GM23338 (cell line): ENCODE measurements around the gene CDKN1A. TPM values are rescaled to one million over a fixed set of nuclear protein-coding genes. Genes with fewer than 3 reads are reported as not detected.

Experiments used
- ATAC-seq: fragments of 200-7000 bp; cut with Tn5 transposase; 3 replicates; pipeline ENCODE4 v1.9.1; 2020
- DNase-seq: peaks from one replicate; pipeline ENCODE4 v3.0.0-alpha.2; 2015; ENCODE audit warnings: low spot score
- H2AFZ ChIP-seq: fragments of 200-600 bp; sonication (generic); 2 replicates; pipeline ENCODE4 v1.8.0; 2016; ENCODE audit warnings: antibody characterized with exemption, mild to moderate bottlenecking, moderate library complexity
- H3F3A ChIP-seq: fragments of 200-600 bp; sonication (generic); replicated peaks from 2 replicates; pipeline ENCODE4 v1.8.0; 2017; ENCODE audit warnings: antibody characterized with exemption, mixed run types, low read depth
- H3K27ac ChIP-seq: fragments of 200-600 bp; sonication (generic); 2 replicates; pipeline ENCODE4 v1.6.1; 2016; ENCODE audit warnings: low read depth
- H3K27me3 ChIP-seq: fragments of 200-600 bp; sonication (generic); 2 replicates; pipeline ENCODE4 v1.8.0; 2016; ENCODE audit warnings: mild to moderate bottlenecking, mixed run types, moderate library complexity; ENCODE audit not compliant: insufficient read depth
- H3K36me3 ChIP-seq: fragments of 200-600 bp; sonication (generic); 2 replicates; pipeline ENCODE4 v1.8.0; 2016; ENCODE audit warnings: mild to moderate bottlenecking; ENCODE audit not compliant: insufficient read depth
- H3K4me1 ChIP-seq: fragments of 200-600 bp; sonication (generic); 2 replicates; pipeline ENCODE4 v1.8.0; 2016; ENCODE audit warnings: mild to moderate bottlenecking, moderate library complexity; ENCODE audit not compliant: insufficient read depth
- H3K4me2 ChIP-seq: fragments of 200-600 bp; sonication (generic); 2 replicates; pipeline ENCODE4 v1.7.1; 2017; ENCODE audit warnings: mixed run types
- H3K4me3 ChIP-seq: fragments of 200-600 bp; sonication (generic); 2 replicates; pipeline ENCODE4 v1.6.1; 2016; ENCODE audit warnings: mixed run types
- H3K79me2 ChIP-seq: fragments of 200-600 bp; sonication (generic); replicated peaks from 2 replicates; pipeline ENCODE4 v1.8.0; 2017; ENCODE audit warnings: mild to moderate bottlenecking; ENCODE audit not compliant: insufficient read depth
- H3K9me2 ChIP-seq: fragments of 200-600 bp; sonication (generic); 2 replicates; pipeline ENCODE4 v1.8.0; 2017; ENCODE audit not compliant: insufficient read depth
- H4K20me1 ChIP-seq: fragments of 200-600 bp; sonication (generic); replicated peaks from 2 replicates; pipeline ENCODE4 v1.8.0; 2017; ENCODE audit warnings: mild to moderate bottlenecking; ENCODE audit not compliant: insufficient read depth
- H3K27ac Mint-ChIP-seq: 2 replicates; pipeline ENCODE4 v1.8.0; 2020; ENCODE audit warnings: inconsistent platforms, mild to moderate bottlenecking, moderate library complexity, mixed read lengths
- H3K27me3 Mint-ChIP-seq: 3 replicates; pipeline ENCODE4 v1.8.0; 2022; ENCODE audit warnings: low read depth, mild to moderate bottlenecking, moderate library complexity, mixed read lengths, inconsistent platforms; ENCODE audit not compliant: insufficient read depth, poor library complexity
- H3K36me3 Mint-ChIP-seq: 3 replicates; pipeline ENCODE4 v1.8.0; 2021; ENCODE audit warnings: low read depth, mild to moderate bottlenecking, inconsistent platforms, moderate library complexity, mixed read lengths
- H3K4me1 Mint-ChIP-seq: 3 replicates; pipeline ENCODE4 v1.8.0; 2020; ENCODE audit warnings: mild to moderate bottlenecking, inconsistent platforms, mixed read lengths
- H3K4me3 Mint-ChIP-seq: 3 replicates; pipeline ENCODE4 v1.8.0; 2021; ENCODE audit warnings: moderate library complexity, mild to moderate bottlenecking, inconsistent platforms, mixed read lengths
- H3K9me3 Mint-ChIP-seq: 3 replicates; pipeline ENCODE4 v1.8.0; 2020; ENCODE audit warnings: moderate library complexity, mild to moderate bottlenecking, inconsistent platforms, mixed read lengths
- CREB1 ChIP-seq: fragments of 250-450 bp; sonication (Bioruptor Pico); IDR thresholded peaks from 2 replicates; pipeline ENCODE4 v1.5.0; 2020; ENCODE audit warnings: low read depth, mild to moderate bottlenecking, moderate library complexity
- EZH2phosphoT487 ChIP-seq: fragments of 200-600 bp; sonication (generic); IDR thresholded peaks from one replicate; pipeline ENCODE4 v1.8.1; 2018; ENCODE audit warnings: antibody characterized with exemption; ENCODE audit not compliant: unreplicated experiment
- JUNB ChIP-seq: IDR thresholded peaks from one replicate; pipeline ENCODE4 v1.6.1; 2016; ENCODE audit warnings: antibody characterized with exemption; ENCODE audit not compliant: unreplicated experiment
- ZNF114 ChIP-seq: fragments of 250-450 bp; sonication (Bioruptor Pico); IDR thresholded peaks from 2 replicates; pipeline ENCODE4 v1.5.0; 2020; ENCODE audit warnings: mild to moderate bottlenecking, moderate library complexity
- polyA plus RNA-seq: library from polyadenylated mRNA; unstranded; fragments of >200 nt; fragmentation: Nextera tagmentation; extraction: Ambion mirVana; gene quantifications from 2 replicates; pipeline ENCODE4 v1.2.1, GENCODE V29; 2016
- total RNA-seq: library from RNA; depleted of rRNA; stranded (reverse); fragments of >200 nt; shearing (Covaris generic); gene quantifications from 2 replicates; pipeline ENCODE4 v1.2.3, GENCODE V29; 2014
- TF ChIP-seq, protein P1 (sequence below): fragments of 250-450 bp; sonication (Bioruptor Pico); IDR thresholded peaks from 2 replicates; pipeline ENCODE4 v1.5.0; 2020; ENCODE audit warnings: mild to moderate bottlenecking, moderate library complexity
- TF ChIP-seq, protein P2 (sequence below): IDR thresholded peaks from 2 replicates; pipeline ENCODE4 v1.6.1; 2016; ENCODE audit warnings: antibody characterized with exemption
- TF ChIP-seq, protein P3 (sequence below): IDR thresholded peaks from one replicate; pipeline ENCODE4 v1.6.1; 2018; ENCODE audit warnings: antibody characterized with exemption; ENCODE audit not compliant: unreplicated experiment

The CDKN1A gene
- total and polyA plus RNA-seq, 2 experiments from 2014 or later = 31.5 to 45.6 TPM

DNA sequence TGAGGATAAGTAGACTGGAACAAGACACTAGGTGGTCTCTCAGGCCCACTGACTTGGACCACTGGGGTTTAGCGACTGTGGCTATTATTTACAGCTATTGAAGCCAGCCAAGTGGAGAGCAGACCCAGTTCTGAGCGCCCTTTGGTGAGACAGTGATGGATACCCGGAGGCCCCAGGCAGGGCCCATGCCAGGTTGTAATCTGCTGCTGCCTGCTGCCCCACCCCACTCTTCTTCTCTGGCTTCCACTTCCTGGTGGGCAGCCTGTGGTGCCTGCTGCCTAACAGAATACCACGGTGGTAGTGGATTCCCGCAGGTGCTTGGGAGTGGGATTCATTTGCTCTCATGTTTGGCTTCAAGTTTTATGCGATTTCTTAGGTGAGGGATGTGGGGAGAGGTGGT is 19.7 kb downstream of the CDKN1A start:
- H4K20me1 ChIP-seq = no peaks in the 10 kb centered on the region
- H3K36me3 Mint-ChIP-seq = no peaks in the 10 kb centered on the region
- ATAC-seq (no peak), DNase-seq (no peak)
- H3K36me3 ChIP-seq = no peaks in the 10 kb centered on the region
- TF ChIP-seq, protein P1, sequence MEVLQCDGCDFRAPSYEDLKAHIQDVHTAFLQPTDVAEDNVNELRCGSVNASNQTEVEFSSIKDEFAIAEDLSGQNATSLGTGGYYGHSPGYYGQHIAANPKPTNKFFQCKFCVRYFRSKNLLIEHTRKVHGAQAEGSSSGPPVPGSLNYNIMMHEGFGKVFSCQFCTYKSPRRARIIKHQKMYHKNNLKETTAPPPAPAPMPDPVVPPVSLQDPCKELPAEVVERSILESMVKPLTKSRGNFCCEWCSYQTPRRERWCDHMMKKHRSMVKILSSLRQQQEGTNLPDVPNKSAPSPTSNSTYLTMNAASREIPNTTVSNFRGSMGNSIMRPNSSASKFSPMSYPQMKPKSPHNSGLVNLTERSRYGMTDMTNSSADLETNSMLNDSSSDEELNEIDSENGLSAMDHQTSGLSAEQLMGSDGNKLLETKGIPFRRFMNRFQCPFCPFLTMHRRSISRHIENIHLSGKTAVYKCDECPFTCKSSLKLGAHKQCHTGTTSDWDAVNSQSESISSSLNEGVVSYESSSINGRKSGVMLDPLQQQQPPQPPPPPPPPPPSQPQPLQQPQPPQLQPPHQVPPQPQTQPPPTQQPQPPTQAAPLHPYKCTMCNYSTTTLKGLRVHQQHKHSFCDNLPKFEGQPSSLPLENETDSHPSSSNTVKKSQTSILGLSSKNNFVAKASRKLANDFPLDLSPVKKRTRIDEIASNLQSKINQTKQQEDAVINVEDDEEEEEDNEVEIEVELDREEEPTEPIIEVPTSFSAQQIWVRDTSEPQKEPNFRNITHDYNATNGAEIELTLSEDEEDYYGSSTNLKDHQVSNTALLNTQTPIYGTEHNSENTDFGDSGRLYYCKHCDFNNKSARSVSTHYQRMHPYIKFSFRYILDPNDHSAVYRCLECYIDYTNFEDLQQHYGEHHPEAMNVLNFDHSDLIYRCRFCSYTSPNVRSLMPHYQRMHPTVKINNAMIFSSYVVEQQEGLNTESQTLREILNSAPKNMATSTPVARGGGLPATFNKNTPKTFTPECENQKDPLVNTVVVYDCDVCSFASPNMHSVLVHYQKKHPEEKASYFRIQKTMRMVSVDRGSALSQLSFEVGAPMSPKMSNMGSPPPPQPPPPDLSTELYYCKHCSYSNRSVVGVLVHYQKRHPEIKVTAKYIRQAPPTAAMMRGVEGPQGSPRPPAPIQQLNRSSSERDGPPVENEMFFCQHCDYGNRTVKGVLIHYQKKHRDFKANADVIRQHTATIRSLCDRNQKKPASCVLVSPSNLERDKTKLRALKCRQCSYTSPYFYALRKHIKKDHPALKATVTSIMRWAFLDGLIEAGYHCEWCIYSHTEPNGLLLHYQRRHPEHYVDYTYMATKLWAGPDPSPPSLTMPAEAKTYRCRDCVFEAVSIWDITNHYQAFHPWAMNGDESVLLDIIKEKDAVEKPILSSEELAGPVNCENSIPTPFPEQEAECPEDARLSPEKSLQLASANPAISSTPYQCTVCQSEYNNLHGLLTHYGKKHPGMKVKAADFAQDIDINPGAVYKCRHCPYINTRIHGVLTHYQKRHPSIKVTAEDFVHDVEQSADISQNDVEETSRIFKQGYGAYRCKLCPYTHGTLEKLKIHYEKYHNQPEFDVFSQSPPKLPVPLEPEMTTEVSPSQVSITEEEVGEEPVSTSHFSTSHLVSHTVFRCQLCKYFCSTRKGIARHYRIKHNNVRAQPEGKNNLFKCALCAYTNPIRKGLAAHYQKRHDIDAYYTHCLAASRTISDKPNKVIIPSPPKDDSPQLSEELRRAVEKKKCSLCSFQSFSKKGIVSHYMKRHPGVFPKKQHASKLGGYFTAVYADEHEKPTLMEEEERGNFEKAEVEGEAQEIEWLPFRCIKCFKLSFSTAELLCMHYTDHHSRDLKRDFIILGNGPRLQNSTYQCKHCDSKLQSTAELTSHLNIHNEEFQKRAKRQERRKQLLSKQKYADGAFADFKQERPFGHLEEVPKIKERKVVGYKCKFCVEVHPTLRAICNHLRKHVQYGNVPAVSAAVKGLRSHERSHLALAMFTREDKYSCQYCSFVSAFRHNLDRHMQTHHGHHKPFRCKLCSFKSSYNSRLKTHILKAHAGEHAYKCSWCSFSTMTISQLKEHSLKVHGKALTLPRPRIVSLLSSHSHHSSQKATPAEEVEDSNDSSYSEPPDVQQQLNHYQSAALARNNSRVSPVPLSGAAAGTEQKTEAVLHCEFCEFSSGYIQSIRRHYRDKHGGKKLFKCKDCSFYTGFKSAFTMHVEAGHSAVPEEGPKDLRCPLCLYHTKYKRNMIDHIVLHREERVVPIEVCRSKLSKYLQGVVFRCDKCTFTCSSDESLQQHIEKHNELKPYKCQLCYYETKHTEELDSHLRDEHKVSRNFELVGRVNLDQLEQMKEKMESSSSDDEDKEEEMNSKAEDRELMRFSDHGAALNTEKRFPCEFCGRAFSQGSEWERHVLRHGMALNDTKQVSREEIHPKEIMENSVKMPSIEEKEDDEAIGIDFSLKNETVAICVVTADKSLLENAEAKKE = no peak
- TF ChIP-seq, protein P2, sequence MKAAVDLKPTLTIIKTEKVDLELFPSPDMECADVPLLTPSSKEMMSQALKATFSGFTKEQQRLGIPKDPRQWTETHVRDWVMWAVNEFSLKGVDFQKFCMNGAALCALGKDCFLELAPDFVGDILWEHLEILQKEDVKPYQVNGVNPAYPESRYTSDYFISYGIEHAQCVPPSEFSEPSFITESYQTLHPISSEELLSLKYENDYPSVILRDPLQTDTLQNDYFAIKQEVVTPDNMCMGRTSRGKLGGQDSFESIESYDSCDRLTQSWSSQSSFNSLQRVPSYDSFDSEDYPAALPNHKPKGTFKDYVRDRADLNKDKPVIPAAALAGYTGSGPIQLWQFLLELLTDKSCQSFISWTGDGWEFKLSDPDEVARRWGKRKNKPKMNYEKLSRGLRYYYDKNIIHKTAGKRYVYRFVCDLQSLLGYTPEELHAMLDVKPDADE = no peak
- TF ChIP-seq JUNB (no peak), ZNF114 (no peak), EZH2phosphoT487 (no peak), CREB1 (CRISPR knock-in tag) (no peak)
- TF ChIP-seq, protein P3, sequence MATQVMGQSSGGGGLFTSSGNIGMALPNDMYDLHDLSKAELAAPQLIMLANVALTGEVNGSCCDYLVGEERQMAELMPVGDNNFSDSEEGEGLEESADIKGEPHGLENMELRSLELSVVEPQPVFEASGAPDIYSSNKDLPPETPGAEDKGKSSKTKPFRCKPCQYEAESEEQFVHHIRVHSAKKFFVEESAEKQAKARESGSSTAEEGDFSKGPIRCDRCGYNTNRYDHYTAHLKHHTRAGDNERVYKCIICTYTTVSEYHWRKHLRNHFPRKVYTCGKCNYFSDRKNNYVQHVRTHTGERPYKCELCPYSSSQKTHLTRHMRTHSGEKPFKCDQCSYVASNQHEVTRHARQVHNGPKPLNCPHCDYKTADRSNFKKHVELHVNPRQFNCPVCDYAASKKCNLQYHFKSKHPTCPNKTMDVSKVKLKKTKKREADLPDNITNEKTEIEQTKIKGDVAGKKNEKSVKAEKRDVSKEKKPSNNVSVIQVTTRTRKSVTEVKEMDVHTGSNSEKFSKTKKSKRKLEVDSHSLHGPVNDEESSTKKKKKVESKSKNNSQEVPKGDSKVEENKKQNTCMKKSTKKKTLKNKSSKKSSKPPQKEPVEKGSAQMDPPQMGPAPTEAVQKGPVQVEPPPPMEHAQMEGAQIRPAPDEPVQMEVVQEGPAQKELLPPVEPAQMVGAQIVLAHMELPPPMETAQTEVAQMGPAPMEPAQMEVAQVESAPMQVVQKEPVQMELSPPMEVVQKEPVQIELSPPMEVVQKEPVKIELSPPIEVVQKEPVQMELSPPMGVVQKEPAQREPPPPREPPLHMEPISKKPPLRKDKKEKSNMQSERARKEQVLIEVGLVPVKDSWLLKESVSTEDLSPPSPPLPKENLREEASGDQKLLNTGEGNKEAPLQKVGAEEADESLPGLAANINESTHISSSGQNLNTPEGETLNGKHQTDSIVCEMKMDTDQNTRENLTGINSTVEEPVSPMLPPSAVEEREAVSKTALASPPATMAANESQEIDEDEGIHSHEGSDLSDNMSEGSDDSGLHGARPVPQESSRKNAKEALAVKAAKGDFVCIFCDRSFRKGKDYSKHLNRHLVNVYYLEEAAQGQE = no peak
- no peaks in the 10 kb centered on the region for H3K9me3 Mint-ChIP-seq
- no peaks in the 10 kb centered on the region for H3K4me1 ChIP-seq
- H2AFZ ChIP-seq = no peak overlapping the region
- H3K27ac ChIP-seq = no peak overlapping the region
- H3K4me2 ChIP-seq = no peak overlapping the region
- H3F3A ChIP-seq = no peaks in the 10 kb centered on the region
- H3K4me3 ChIP-seq = no peak overlapping the region
- H3K27me3 ChIP-seq = no peaks in the 10 kb centered on the region
- H3K27ac Mint-ChIP-seq = no peak overlapping the region
- peaks cover 1% of the 10 kb centered on the region for H3K27me3 Mint-ChIP-seq
- H3K79me2 ChIP-seq = no peaks in the 10 kb centered on the region
- peaks cover 2% of the 10 kb centered on the region; the same call in 2 of the 3 replicates for H3K4me1 Mint-ChIP-seq
- H3K4me3 Mint-ChIP-seq = no peak overlapping the region
- H3K9me2 ChIP-seq = no peaks in the 10 kb centered on the region
